Right cardiac atrium (tissue), 5 donors: ENCODE measurements around the gene AHCTF1. TPM values are rescaled to one million over a fixed set of nuclear protein-coding genes. Genes with fewer than 3 reads are reported as not detected.
"Not testable (repeated sequence)": the region's sequence is repeated elsewhere in the genome, so short reads cannot be mapped to it uniquely, and the experiment has no call there.

Source experiments
- ATAC-seq, 2 donors: fragments of 200-7000 bp; cut with Tn5 transposase; one replicate each; pipeline versions ENCODE4 v1.8.0 to v1.9.1; 2020; ENCODE audit warnings: moderate library complexity in 2 of 2, mild to moderate bottlenecking in 1 of 2
- DNase-seq, 3 donors: peaks; one replicate each; pipeline ENCODE4 v3.0.0-alpha.2; 2020
- H3K27ac ChIP-seq: one replicate; pipeline ENCODE4 v1.5.1; 2013; ENCODE audit warnings: mild to moderate bottlenecking, low read length, control low read depth, moderate library complexity
- H3K27me3 ChIP-seq: one replicate; pipeline ENCODE4 v1.6.1; 2013; ENCODE audit not compliant: control insufficient read depth, insufficient read depth
- H3K4me1 ChIP-seq: one replicate; pipeline ENCODE4 v1.6.1; 2013; ENCODE audit warnings: low read length; ENCODE audit not compliant: control insufficient read depth, insufficient read depth
- H3K4me3 ChIP-seq: one replicate; pipeline ENCODE4 v1.5.1; 2013; ENCODE audit warnings: low read length, control low read depth
- H3K9me3 ChIP-seq: one replicate; pipeline ENCODE4 v1.6.1; 2013; ENCODE audit warnings: low read length; ENCODE audit not compliant: control insufficient read depth
- WGBS: extraction: QIAGEN DNeasy Blood & Tissue Kit; methylation state at CpG from one replicate; pipeline ENCODE4 v1.1.7; 2013; 5-methylcytosine and 5-hydroxymethylcytosine counted together
- intact Hi-C, 4 donors: fragments of 100-400 bp; cut with DNase I; formaldehyde crosslinking; loops; one replicate each; pipeline versions ENCODE4 v1.11.0 to v1.14.0; 2022 to 2023
- polyA plus RNA-seq: library from polyadenylated mRNA; stranded (reverse); fragments of 200-250 nt; gene quantifications from one replicate; pipeline ENCODE4 v1.2.3, GENCODE V29; 2013
- total RNA-seq, 4 donors: library from RNA; stranded (reverse); fragmentation: NEBNext Ultra II Directional; extraction: Animal tissue kit (Norgen Biotek cat#: 25700); gene quantifications; one replicate each; pipeline ENCODE4 v1.2.1, GENCODE V29; 2021
- donor health status: healthy with polysubstance abuse.
- donor health status: DM: no; HTN: yes; CAD: no.
- donor health status: DM: no; HTN: no; CAD: no.
- donor health status: DM: no; HTN: yes; CAD: no; lungs with severe emphysema.
- donor health status: DM: yes; HTN: yes; CAD: no.

Gene AHCTF1
- total and polyA plus RNA-seq, 5 donors = 7.8 to 24.3 (median 20.2) TPM

- Histone ChIP-seq H3K27ac (no peak overlapping the region), H3K4me1 (no peaks in the 10 kb centered on the region), H3K4me3 (no peak overlapping the region), H3K27me3 (no peaks in the 10 kb centered on the region), H3K9me3 (no peaks in the 10 kb centered on the region)
- intact Hi-C loops = no loop called here
- 31% methylated on average over 6 of the region's 6 CpGs for WGBS
- no peak for DNase-seq
- ATAC-seq = no peak
Measured at GRCh38 chr1:246836209-246836966, 95.4 kb downstream of the AHCTF1 start.

GRCh38 chr1:246831543-246831942 is 100.2 kb downstream of the AHCTF1 start:
- Histone ChIP-seq H3K27me3 (no peaks in the 10 kb centered on the region), H3K9me3 (no peaks in the 10 kb centered on the region), H3K4me1 (no peaks in the 10 kb centered on the region), H3K4me3 (no peak overlapping the region), H3K27ac (no peak overlapping the region)
- intact Hi-C loops = no loop called here
- ATAC-seq (no peak), DNase-seq (no peak)
- WGBS = 53% methylated on average over 4 of the region's 4 CpGs

DNA sequence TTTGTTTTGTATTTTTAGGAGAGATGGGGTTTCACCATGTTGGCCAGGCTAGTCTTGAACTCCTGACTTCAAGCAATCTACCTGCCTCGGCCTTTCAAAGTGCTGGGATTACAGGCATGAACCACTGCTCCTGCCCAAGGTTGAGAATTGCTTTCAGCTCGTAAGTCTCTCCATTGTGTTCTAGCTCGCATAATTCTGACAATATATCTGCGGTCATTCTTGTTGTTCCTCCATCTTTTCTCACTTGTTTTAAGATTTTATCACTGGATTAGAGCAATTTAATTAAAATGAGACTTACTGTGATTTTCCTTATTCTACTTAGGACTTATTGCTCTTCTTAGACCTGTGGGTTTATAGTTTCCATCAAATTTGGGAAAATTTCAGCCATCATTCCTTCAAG is 102.9 kb downstream of the AHCTF1 start:
- intact Hi-C loops = no loop called here
- no peaks in the 10 kb centered on the region for H3K27me3 ChIP-seq
- no peak overlapping the region for H3K27ac ChIP-seq
- no peaks in the 10 kb centered on the region for H3K4me1 ChIP-seq
- DNase-seq (no peak), ATAC-seq (no peak)
- H3K9me3 ChIP-seq = no peaks in the 10 kb centered on the region
- no peak overlapping the region for H3K4me3 ChIP-seq
- 90% methylated on average over 4 of the region's 4 CpGs for WGBS

- no peaks in the 10 kb centered on the region for H3K4me1 ChIP-seq
- no peak overlapping the region for H3K4me3 ChIP-seq
- no peaks in the 10 kb centered on the region for H3K9me3 ChIP-seq
- no peaks in the 10 kb centered on the region for H3K27me3 ChIP-seq
- 87% methylated on average over 5 of the region's 5 CpGs for WGBS
- H3K27ac ChIP-seq = no peak overlapping the region
- no peak for DNase-seq
- no peak for ATAC-seq
- intact Hi-C loops = no loop called here
Measured at GRCh38 chr1:246827396-246827795, 104.4 kb downstream of the AHCTF1 start.

DNA sequence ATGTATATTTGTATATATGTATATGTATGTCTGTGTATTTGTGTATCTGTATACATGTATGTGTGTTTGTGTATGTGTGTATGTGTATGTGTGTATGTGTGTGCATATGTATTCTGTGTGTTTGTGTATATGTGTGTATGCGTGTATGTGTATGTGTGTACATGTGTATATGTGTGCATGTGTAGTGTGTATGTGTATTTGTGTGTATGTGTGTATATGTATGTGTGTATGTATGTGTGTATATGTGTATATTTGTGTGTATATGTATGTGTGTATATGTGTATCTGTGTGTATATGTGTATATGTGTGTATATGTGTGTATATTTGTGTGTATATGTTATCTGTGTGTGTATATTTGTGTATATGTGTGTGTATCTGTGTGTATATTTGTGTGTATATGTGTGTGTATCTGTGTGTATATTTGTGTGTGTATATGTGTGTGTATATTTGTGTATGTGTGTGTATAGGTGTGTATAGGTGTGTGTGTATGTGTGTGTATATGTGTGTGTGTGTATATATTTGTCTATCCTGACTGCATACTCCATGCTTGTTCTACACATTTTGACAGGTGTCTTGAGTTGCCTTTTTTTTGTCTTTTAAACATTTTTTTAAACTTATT is 106.1 kb downstream of the AHCTF1 start:
- intact Hi-C loops = no loop called here
- Histone ChIP-seq H3K27me3 (no peaks in the 10 kb centered on the region), H3K9me3 (no peaks in the 10 kb centered on the region), H3K27ac (no peak overlapping the region), H3K4me3 (no peak overlapping the region), H3K4me1 (no peaks in the 10 kb centered on the region)
- WGBS = 56% methylated on average over 1 of the region's 1 CpG
- ATAC-seq (no peak), DNase-seq (no peak)

GRCh38 chr1:246824541-246824940 is 107.2 kb downstream of the AHCTF1 start:
- DNase-seq (no peak), ATAC-seq (no peak)
- Histone ChIP-seq H3K4me1 (no peaks in the 10 kb centered on the region), H3K4me3 (no peak overlapping the region), H3K9me3 (no peaks in the 10 kb centered on the region), H3K27me3 (no peaks in the 10 kb centered on the region), H3K27ac (no peak overlapping the region)
- intact Hi-C loops = no loop called here
- WGBS = 61% methylated on average over 2 of the region's 2 CpGs

GRCh38 chr1:246822154-246822553 is 109.6 kb downstream of the AHCTF1 start:
- H3K4me3 ChIP-seq, DNase-seq, intact Hi-C loops, H3K9me3 ChIP-seq, ATAC-seq, H3K4me1 ChIP-seq, H3K27me3 ChIP-seq, H3K27ac ChIP-seq: not testable (repeated sequence)
- 88% methylated on average over 7 of the region's 7 CpGs for WGBS

- Histone ChIP-seq H3K4me3 (no peak overlapping the region), H3K9me3 (no peaks in the 10 kb centered on the region), H3K27me3 (no peaks in the 10 kb centered on the region), H3K27ac (no peak overlapping the region), H3K4me1 (no peaks in the 10 kb centered on the region)
- no peak for DNase-seq
- peak; percentile 59 to 71 for ATAC-seq
- 70% methylated on average over 7 of the region's 7 CpGs for WGBS
- intact Hi-C loops = no loop called here
Measured at GRCh38 chr1:246820666-246821065, 111.1 kb downstream of the AHCTF1 start.

DNA sequence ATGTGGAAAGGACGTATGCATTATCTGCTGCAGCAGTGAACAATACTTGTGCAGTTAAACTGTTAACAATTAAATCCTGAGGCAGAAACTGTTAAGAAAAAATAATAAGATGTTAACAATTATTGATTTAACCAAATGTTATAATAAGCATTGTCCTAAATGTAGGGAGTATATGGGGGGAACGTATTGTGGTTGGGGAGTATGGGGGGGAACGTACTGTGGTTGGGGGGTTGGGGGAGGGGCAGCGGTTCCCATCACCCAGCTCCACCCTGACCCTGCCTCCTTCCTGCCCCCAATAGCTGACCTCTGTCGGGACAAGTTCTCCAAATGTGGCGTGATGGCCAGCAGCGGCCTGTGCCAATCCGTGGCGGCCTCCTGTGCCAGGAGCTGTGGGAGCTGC is 114.0 kb downstream of the AHCTF1 start:
- intact Hi-C loops, H3K4me1 ChIP-seq, H3K27ac ChIP-seq, H3K27me3 ChIP-seq, DNase-seq, H3K4me3 ChIP-seq, H3K9me3 ChIP-seq: not testable (repeated sequence)
- ATAC-seq = peak; percentile 40 to 79
- WGBS = 65% methylated on average over 3 of the region's 9 CpGs

DNA sequence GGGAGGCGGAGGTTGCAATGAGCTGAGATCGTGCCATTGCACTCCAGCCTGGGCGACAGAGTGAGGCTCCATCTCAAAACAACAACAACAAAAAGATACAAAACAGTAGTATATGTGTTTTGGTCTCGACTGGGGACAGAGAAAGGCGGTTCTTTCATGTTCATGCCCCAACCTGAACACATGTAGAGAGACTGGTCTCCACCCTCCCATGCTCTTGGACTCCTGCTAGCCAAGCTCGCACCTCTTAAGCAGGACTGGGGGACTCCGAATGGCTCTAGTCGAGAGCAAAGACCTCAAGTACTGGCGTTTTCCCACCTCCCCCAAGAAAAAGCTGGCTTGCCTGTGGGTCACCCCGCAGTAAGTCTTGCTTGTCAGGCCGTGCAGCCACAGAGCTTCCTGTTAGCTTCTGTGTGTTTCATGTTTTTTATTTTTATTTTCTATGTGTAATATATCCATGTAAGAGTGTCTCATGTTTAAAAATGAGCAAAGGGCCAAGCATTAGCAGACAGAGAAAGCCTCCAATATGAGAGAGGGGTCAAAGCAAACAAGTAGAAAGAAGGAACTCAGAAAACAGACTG is 116.0 kb downstream of the AHCTF1 start:
- no peak overlapping the region for H3K4me3 ChIP-seq
- ATAC-seq (no peak), DNase-seq (no peak)
- intact Hi-C loops = no loop called here
- no peak overlapping the region for H3K27ac ChIP-seq
- WGBS = 73% methylated on average over 11 of the region's 11 CpGs
- H3K4me1 ChIP-seq = no peaks in the 10 kb centered on the region
- no peaks in the 10 kb centered on the region for H3K27me3 ChIP-seq
- no peaks in the 10 kb centered on the region for H3K9me3 ChIP-seq

DNA sequence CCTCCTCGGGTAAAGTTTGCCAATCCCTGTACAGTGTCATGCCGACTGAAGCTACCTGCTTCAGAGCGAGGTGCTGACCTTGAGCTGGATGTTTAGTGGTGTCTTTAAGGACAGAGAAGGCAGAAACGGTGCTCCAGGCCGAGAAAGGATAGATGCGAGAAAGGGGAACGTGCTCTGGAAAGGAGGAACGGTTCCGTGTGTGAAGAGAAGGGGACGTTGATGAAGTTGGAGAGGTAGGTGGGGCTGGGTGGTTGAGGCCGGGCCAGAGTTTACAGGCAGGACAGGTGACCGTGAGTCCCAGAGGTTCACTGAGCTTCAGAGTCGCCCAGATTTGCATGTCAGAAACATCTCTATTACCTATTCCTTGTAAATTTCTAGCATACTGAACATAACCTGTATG is 116.9 kb downstream of the AHCTF1 start:
- DNase-seq = no peak
- WGBS = 91% methylated on average over 13 of the region's 13 CpGs
- Histone ChIP-seq H3K27ac (no peak overlapping the region), H3K27me3 (no peaks in the 10 kb centered on the region), H3K9me3 (no peaks in the 10 kb centered on the region), H3K4me3 (no peak overlapping the region), H3K4me1 (no peaks in the 10 kb centered on the region)
- intact Hi-C loops = no loop called here
- no peak for ATAC-seq
